NT2/D1 (cell line): ENCODE measurements around the gene FAM236B.
"Not testable (repeated sequence)": the region's sequence is repeated elsewhere in the genome, so short reads cannot be mapped to it uniquely, and the experiment has no call there.

ENCODE experiments used
- SUZ12 ChIP-seq: IDR thresholded peaks from 2 replicates; pipeline ENCODE4 v1.6.1; 2011; ENCODE audit not compliant: insufficient read length, insufficient read depth; ENCODE audit errors: extremely low read depth
- YY1 ChIP-seq: IDR thresholded peaks from 2 replicates; pipeline ENCODE4 v1.6.1; 2011; ENCODE audit not compliant: insufficient read length, insufficient read depth
- ZNF274 ChIP-seq: IDR thresholded peaks from 2 replicates; pipeline ENCODE4 v1.6.1; 2011; ENCODE audit warnings: mild to moderate bottlenecking, low read depth, low read length

GRCh38 chrX:72790390-72790789, 7.9 kb upstream of the FAM236B start:
- not testable (repeated sequence) for TF ChIP-seq YY1, SUZ12, ZNF274
